ENCODE results near the gene PIP4K2C.
"Not testable (repeated sequence)": the region's sequence is repeated elsewhere in the genome, so short reads cannot be mapped to it uniquely, and the experiment has no call there.

The PIP4K2C gene

DNA sequence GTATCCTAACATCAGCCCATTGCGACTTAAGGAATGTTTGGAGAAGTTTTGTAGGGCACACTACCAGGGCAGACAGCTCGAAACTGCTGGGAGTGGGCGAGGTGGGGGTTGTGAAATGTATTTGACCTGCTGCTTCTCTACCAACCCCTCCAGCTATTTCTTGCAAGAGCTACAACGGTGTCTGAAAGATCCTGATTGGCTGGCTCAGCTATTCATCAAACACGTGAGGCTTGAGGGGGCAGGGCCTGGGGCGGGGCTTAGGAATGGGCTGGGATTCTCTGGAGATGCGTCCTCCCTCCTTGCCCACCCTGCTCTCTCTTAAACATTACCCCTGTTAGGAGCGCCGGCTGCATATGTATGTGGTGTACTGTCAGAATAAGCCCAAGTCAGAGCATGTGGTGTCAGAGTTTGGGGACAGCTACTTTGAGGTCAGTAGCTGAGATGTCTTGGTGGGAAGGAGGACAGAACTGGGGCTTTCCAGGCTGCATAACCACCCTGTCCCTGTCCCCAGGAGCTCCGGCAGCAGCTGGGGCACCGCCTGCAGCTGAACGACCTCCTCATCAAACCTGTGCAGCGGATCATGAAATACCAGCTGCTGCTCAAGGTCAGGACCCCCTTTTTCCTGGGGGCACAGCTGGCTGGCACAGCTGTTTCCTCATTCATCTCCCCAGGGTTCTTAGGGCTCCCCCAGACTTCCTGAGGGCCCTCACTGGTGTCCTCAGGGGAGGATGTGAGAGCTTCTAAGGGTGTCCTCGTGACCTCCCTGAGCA lies 23.4 kb downstream of the PIP4K2C start:
- DNase-seq (ENCODE audit: low read depth): peak; percentile 80
- TF ChIP-seq, protein P1, sequence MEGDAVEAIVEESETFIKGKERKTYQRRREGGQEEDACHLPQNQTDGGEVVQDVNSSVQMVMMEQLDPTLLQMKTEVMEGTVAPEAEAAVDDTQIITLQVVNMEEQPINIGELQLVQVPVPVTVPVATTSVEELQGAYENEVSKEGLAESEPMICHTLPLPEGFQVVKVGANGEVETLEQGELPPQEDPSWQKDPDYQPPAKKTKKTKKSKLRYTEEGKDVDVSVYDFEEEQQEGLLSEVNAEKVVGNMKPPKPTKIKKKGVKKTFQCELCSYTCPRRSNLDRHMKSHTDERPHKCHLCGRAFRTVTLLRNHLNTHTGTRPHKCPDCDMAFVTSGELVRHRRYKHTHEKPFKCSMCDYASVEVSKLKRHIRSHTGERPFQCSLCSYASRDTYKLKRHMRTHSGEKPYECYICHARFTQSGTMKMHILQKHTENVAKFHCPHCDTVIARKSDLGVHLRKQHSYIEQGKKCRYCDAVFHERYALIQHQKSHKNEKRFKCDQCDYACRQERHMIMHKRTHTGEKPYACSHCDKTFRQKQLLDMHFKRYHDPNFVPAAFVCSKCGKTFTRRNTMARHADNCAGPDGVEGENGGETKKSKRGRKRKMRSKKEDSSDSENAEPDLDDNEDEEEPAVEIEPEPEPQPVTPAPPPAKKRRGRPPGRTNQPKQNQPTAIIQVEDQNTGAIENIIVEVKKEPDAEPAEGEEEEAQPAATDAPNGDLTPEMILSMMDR (IDR thresholded peaks at IDR 0.05; ENCODE audit: insufficient read depth, low read depth, low read length, missing control alignments): no peak
- H3K4me3 ChIP-seq (ENCODE audit: low read depth, low read length): peak overlapping the region; percentile 18

- TF ChIP-seq, protein P1 (IDR thresholded peaks at IDR 0.05; ENCODE audit: insufficient read depth, low read depth, low read length, missing control alignments): no peak
- no peak overlapping the region for H3K4me3 ChIP-seq (ENCODE audit: low read depth, low read length)
- no peak for DNase-seq (ENCODE audit: low read depth)
These were observed 24.0 kb downstream of the PIP4K2C start for GRCh38 chr12:57614948-57615500.

DNA sequence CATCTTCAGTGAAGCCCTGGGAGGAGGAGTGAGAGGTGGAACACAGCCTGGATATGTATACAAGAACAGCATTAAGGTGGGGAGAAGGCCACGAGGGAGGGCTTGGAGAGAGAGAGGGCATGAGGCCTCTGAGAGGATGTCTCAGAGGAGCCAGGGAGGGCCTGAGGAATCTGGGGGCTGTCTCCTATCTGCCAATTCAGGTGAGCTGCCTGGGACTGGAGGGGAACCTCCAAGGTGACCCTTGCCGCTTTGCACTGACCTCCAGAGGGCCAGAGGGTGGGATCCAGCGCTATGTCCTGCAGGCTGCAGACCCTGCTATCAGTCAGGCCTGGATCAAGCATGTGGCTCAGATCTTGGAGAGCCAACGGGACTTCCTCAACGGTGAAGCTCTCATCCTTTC lies 24.6 kb downstream of the PIP4K2C start:
- DNase-seq (ENCODE audit: low read depth): no peak
- no peak overlapping the region for H3K4me3 ChIP-seq (ENCODE audit: low read depth, low read length)
- TF ChIP-seq, protein P1 (IDR thresholded peaks at IDR 0.05; ENCODE audit: insufficient read depth, low read depth, low read length, missing control alignments): no peak

DNA sequence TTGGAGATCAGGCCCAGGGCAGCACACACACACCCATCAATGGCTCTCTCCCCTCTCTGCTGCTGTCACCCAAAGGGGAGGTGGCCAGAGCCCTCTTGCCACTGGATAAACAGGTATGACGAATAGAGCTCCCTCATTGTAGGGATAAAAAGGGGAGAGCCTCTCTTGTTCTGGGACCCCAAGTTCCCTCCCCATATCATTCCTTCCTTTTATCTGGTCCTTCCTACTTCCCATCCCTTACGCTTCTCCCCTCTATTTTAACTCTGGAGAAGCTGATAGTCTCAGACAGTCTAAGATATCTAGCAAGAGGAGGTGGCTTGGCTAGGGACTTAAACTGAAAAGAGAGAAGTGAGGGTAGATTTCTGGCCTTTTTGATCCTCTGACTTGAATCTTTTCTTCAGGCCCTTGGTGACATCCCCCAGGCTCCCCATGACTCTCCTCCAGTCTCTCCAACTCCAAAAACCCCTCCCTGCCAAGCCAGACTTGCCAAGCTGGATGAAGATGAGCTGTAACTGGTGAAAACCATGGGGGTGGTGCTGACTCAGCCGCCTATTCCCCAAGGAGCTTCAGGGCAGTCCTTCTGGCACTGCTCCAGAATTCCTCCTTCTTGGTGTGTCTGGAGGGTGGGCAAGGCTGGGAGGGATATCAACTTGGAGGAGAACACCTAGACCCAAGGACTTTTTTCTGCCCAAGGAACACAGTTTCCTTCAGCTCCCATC lies 25.6 kb downstream of the PIP4K2C start:
- no peak overlapping the region for H3K4me3 ChIP-seq (ENCODE audit: low read depth, low read length)
- no peak for DNase-seq (ENCODE audit: low read depth)
- TF ChIP-seq, protein P1 (IDR thresholded peaks at IDR 0.05; ENCODE audit: insufficient read depth, low read depth, low read length, missing control alignments): no peak

- TF ChIP-seq, protein P1 (IDR thresholded peaks at IDR 0.05; ENCODE audit: insufficient read depth, low read depth, low read length, missing control alignments): no peak
- no peak overlapping the region for H3K4me3 ChIP-seq (ENCODE audit: low read depth, low read length)
- DNase-seq (ENCODE audit: low read depth): no peak
These were observed 26.9 kb downstream of the PIP4K2C start for GRCh38 chr12:57617942-57618341.

GRCh38 chr12:57618431-57618830 lies 27.4 kb downstream of the PIP4K2C start:
- not testable (repeated sequence) for DNase-seq (ENCODE audit: low read depth); H3K4me3 ChIP-seq (ENCODE audit: low read depth, low read length)

DNA sequence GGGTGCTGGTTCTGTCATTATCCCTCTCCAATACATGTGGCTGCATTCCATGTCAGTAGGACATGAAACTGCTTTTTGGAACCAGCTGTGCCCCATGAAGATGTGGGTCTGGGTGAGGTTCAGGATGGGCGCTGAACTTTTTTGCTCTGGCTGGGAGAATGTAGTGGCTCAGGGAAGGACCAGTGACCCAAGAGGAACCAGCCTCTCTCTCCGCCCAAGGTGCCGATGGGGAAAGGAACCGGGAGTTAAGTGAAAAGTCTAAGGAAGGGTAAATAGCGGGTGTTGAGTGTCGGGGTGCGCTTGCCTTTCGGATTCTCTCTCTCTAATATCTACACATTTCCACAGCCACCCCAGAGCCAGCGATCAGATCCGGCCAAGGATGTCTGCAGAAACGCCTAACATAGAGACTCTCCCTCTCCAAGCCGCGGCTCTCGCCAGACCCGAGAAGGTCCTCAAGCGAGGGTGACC lies 28.0 kb downstream of the PIP4K2C start:
- TF ChIP-seq, protein P1 (IDR thresholded peaks at IDR 0.05; ENCODE audit: insufficient read depth, low read depth, low read length, missing control alignments): no peak
- H3K4me3 ChIP-seq (ENCODE audit: low read depth, low read length): no peak overlapping the region
- no peak for DNase-seq (ENCODE audit: low read depth)
